HepG2 (cell line): ENCODE measurements around the gene SLC1A2. TPM values are rescaled to one million over a fixed set of nuclear protein-coding genes. Genes with fewer than 3 reads are reported as not detected.

Source experiments
- KLF16 ChIP-seq, 2 experiments: sonication (generic) in 1 of 2; formaldehyde crosslinking in 1 of 2; IDR thresholded peaks; 2 replicates each; pipeline versions ENCODE4 v1.6.1 to v1.8.0; 2016 to 2023; ENCODE audit warnings: missing genetic modification reagents in 2 of 2, missing compliant biosample characterization in 1 of 2
- MEF2D ChIP-seq: sonication (generic); formaldehyde crosslinking; IDR thresholded peaks from 2 replicates; pipeline ENCODE4 v1.5.1; 2020; ENCODE audit warnings: mild to moderate bottlenecking, missing genetic modification reagents
- PHF21A ChIP-seq: sonication (generic); formaldehyde crosslinking; IDR thresholded peaks from 2 replicates; pipeline ENCODE4 v1.5.0; 2020; ENCODE audit warnings: mild to moderate bottlenecking, missing genetic modification reagents
- POGK ChIP-seq: sonication (generic); formaldehyde crosslinking; conservative IDR thresholded peaks from 2 replicates; pipeline ENCODE4 v1.8.0; 2022; ENCODE audit warnings: mild to moderate bottlenecking, moderate library complexity, missing genetic modification reagents
- ZBTB26 ChIP-seq: IDR thresholded peaks from 2 replicates; pipeline ENCODE4 v1.6.1; 2016; ENCODE audit warnings: missing compliant biosample characterization, missing genetic modification reagents, borderline replicate concordance
- polyA plus RNA-seq, 8 experiments: library from polyadenylated mRNA; depleted of rRNA in 3 of 8; stranded (reverse) in 7 of 8; unstranded in 1 of 8; fragments of >200 nt; fragmentation: Illumina TruSeq in 4 of 8; extraction: Trizol in 4 of 8; gene quantifications; 2 replicates each; pipeline versions ENCODE4 v1.2.1 to v1.2.3, GENCODE V29; 2011 to 2016; ENCODE audit warnings: low read depth in 4 of 8, missing spikeins in 1 of 8, mixed read lengths in 1 of 8; ENCODE audit not compliant: insufficient read depth in 1 of 8
- total RNA-seq, 5 experiments: library from RNA; depleted of rRNA; stranded (reverse); fragments of >200 nt; fragmentation: Illumina TruSeq; extraction: Trizol; gene quantifications; 2 replicates each; pipeline ENCODE4 v1.2.3, GENCODE V29; 2016; ENCODE audit warnings: low read depth in 1 of 5
- TF ChIP-seq, protein P1 (sequence below), 2 experiments: IDR thresholded peaks; 2 replicates each; pipeline ENCODE4 v1.6.1; 2011 to 2012; ENCODE audit warnings: low read length in 2 of 2, borderline replicate concordance in 1 of 2, low read depth in 1 of 2, mild to moderate bottlenecking in 1 of 2, moderate library complexity in 1 of 2
- TF ChIP-seq, protein P2 (sequence below): sonication (generic); formaldehyde crosslinking; IDR thresholded peaks from 2 replicates; pipeline ENCODE4 v1.4.0; 2020; ENCODE audit warnings: mild to moderate bottlenecking, missing genetic modification reagents, borderline replicate concordance
- TF ChIP-seq, protein P3 (sequence below): sonication (generic); formaldehyde crosslinking; IDR thresholded peaks from 2 replicates; pipeline ENCODE4 v1.8.0; 2022; ENCODE audit warnings: missing genetic modification reagents, mild to moderate bottlenecking, moderate library complexity, borderline replicate concordance

The SLC1A2 gene
- total and polyA plus RNA-seq, 2 of the 13 experiments (the other 11 are each of a cell fraction or from before 2014, with no cell fraction given): 23.2 to 43.2 TPM

DNA sequence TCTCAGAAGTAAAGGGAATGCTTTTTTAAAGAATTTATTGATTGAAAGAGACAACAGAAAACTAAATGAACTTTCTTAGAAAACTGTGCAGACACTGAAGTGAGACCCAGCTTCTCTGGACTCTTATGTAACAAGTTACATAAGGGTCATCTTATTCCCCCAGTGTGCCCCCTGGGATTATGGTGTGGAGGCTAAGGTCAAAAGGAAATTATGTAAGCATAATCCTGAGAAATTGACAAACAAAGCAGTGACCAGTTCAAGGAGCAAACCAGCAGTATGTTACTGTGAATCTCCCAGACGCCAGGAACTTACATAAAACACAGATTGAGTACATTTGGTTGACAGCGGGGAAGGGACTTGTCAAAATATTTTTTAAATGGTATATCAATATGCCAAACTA lies 78.6 kb downstream of the SLC1A2 start (continued):
- TF ChIP-seq, protein P1, sequence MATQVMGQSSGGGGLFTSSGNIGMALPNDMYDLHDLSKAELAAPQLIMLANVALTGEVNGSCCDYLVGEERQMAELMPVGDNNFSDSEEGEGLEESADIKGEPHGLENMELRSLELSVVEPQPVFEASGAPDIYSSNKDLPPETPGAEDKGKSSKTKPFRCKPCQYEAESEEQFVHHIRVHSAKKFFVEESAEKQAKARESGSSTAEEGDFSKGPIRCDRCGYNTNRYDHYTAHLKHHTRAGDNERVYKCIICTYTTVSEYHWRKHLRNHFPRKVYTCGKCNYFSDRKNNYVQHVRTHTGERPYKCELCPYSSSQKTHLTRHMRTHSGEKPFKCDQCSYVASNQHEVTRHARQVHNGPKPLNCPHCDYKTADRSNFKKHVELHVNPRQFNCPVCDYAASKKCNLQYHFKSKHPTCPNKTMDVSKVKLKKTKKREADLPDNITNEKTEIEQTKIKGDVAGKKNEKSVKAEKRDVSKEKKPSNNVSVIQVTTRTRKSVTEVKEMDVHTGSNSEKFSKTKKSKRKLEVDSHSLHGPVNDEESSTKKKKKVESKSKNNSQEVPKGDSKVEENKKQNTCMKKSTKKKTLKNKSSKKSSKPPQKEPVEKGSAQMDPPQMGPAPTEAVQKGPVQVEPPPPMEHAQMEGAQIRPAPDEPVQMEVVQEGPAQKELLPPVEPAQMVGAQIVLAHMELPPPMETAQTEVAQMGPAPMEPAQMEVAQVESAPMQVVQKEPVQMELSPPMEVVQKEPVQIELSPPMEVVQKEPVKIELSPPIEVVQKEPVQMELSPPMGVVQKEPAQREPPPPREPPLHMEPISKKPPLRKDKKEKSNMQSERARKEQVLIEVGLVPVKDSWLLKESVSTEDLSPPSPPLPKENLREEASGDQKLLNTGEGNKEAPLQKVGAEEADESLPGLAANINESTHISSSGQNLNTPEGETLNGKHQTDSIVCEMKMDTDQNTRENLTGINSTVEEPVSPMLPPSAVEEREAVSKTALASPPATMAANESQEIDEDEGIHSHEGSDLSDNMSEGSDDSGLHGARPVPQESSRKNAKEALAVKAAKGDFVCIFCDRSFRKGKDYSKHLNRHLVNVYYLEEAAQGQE (IDR thresholded peaks at IDR 0.05; ENCODE audit: borderline replicate concordance in 1 of 2, low read depth in 1 of 2, low read length in 2 of 2): peak in 1 of 2 experiments; percentile 29; a peak in 1 of 4 replicates
- TF ChIP-seq PHF21A (CRISPR knock-in tag): peak; percentile 79
- TF ChIP-seq POGK (CRISPR knock-in tag): 0 out of 2 replicates have a peak, but pooled peaks have one; percentile 37
- peak; percentile 66; the same call in 1 of the 2 replicates for TF ChIP-seq MEF2D (CRISPR knock-in tag)
- TF ChIP-seq, protein P2, sequence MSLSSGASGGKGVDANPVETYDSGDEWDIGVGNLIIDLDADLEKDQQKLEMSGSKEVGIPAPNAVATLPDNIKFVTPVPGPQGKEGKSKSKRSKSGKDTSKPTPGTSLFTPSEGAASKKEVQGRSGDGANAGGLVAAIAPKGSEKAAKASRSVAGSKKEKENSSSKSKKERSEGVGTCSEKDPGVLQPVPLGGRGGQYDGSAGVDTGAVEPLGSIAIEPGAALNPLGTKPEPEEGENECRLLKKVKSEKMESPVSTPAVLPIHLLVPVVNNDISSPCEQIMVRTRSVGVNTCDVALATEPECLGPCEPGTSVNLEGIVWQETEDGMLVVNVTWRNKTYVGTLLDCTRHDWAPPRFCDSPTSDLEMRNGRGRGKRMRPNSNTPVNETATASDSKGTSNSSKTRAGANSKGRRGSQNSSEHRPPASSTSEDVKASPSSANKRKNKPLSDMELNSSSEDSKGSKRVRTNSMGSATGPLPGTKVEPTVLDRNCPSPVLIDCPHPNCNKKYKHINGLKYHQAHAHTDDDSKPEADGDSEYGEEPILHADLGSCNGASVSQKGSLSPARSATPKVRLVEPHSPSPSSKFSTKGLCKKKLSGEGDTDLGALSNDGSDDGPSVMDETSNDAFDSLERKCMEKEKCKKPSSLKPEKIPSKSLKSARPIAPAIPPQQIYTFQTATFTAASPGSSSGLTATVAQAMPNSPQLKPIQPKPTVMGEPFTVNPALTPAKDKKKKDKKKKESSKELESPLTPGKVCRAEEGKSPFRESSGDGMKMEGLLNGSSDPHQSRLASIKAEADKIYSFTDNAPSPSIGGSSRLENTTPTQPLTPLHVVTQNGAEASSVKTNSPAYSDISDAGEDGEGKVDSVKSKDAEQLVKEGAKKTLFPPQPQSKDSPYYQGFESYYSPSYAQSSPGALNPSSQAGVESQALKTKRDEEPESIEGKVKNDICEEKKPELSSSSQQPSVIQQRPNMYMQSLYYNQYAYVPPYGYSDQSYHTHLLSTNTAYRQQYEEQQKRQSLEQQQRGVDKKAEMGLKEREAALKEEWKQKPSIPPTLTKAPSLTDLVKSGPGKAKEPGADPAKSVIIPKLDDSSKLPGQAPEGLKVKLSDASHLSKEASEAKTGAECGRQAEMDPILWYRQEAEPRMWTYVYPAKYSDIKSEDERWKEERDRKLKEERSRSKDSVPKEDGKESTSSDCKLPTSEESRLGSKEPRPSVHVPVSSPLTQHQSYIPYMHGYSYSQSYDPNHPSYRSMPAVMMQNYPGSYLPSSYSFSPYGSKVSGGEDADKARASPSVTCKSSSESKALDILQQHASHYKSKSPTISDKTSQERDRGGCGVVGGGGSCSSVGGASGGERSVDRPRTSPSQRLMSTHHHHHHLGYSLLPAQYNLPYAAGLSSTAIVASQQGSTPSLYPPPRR (CRISPR knock-in tag): peak; percentile 28; the same call in 1 of the 2 replicates
- peak in 1 of 2 experiments; percentile 69; a peak in 2 of 4 replicates for TF ChIP-seq KLF16 (CRISPR knock-in tag; IDR thresholded peaks at IDR 0.05)
- TF ChIP-seq, protein P3, sequence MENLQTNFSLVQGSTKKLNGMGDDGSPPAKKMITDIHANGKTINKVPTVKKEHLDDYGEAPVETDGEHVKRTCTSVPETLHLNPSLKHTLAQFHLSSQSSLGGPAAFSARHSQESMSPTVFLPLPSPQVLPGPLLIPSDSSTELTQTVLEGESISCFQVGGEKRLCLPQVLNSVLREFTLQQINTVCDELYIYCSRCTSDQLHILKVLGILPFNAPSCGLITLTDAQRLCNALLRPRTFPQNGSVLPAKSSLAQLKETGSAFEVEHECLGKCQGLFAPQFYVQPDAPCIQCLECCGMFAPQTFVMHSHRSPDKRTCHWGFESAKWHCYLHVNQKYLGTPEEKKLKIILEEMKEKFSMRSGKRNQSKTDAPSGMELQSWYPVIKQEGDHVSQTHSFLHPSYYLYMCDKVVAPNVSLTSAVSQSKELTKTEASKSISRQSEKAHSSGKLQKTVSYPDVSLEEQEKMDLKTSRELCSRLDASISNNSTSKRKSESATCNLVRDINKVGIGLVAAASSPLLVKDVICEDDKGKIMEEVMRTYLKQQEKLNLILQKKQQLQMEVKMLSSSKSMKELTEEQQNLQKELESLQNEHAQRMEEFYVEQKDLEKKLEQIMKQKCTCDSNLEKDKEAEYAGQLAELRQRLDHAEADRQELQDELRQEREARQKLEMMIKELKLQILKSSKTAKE (CRISPR knock-in tag): peak; percentile 64; the same call in 1 of the 2 replicates
- no peak for TF ChIP-seq ZBTB26 (CRISPR knock-in tag)
